Activated T-helper 2 cell treated with anti-CD3 and anti-CD28 coated beads, Interferon-gamma antibody, Interleukin-2, Interleukin-4, amounts not matched to agents 10 μg/mL and 5 μg/mL and 100 μg/mL, durations not matched to agents 14 hours and 24 hours and 36 hours (primary cell): Measurements from ENCODE around the gene IDH2. TPM values are rescaled to one million over a fixed set of nuclear protein-coding genes. Genes with fewer than 3 reads are reported as not detected.

ENCODE experiments used
- DNase-seq: peaks from one replicate; pipeline ENCODE4 v3.0.0; 2021; ENCODE audit warnings: low spot score
- H3K27ac Mint-ChIP-seq: one replicate; pipeline ENCODE4 v1.8.0; 2021; ENCODE audit warnings: mixed read lengths
- H3K27me3 Mint-ChIP-seq: one replicate; pipeline ENCODE4 v1.8.0; 2021; ENCODE audit warnings: low read depth, mixed read lengths
- H3K36me3 Mint-ChIP-seq: one replicate; pipeline ENCODE4 v1.8.0; 2021; ENCODE audit warnings: low read depth, mixed read lengths
- H3K4me1 Mint-ChIP-seq: one replicate; pipeline ENCODE4 v1.8.0; 2021; ENCODE audit warnings: low read depth, mixed read lengths
- H3K4me3 Mint-ChIP-seq: one replicate; pipeline ENCODE4 v1.8.0; 2021; ENCODE audit warnings: low read depth, mild to moderate bottlenecking, moderate library complexity, mixed read lengths
- H3K9me3 Mint-ChIP-seq: one replicate; pipeline ENCODE4 v1.8.0; 2021; ENCODE audit warnings: mixed read lengths
- intact Hi-C: fragments of 100-400 bp; cut with micrococcal nuclease; formaldehyde crosslinking; loops from one replicate; pipeline ENCODE4 v1.15.1; 2023
- total RNA-seq: library from RNA; stranded (reverse); gene quantifications from 2 replicates; pipeline ENCODE4 v1.2.3, GENCODE V29; 2022

IDH2 gene
- total RNA-seq, 1 donor from 2014 or later, result 141 TPM

- intact Hi-C loops, result no loop called here
- no peaks in the 10 kb centered on the region for H3K9me3 Mint-ChIP-seq
- no peak for DNase-seq
- no peaks in the 10 kb centered on the region for H3K36me3 Mint-ChIP-seq
- H3K4me1 Mint-ChIP-seq, result peaks cover 6% of the 10 kb centered on the region
- H3K4me3 Mint-ChIP-seq, result no peak overlapping the region
- H3K27me3 Mint-ChIP-seq, result no peaks in the 10 kb centered on the region
- no peak overlapping the region for H3K27ac Mint-ChIP-seq
These were observed 50.4 kb downstream of the IDH2 start for GRCh38 chr15:90051874-90052273.

- no peak overlapping the region for H3K27ac Mint-ChIP-seq
- intact Hi-C loops, result no loop called here
- no peaks in the 10 kb centered on the region for H3K9me3 Mint-ChIP-seq
- H3K4me3 Mint-ChIP-seq, result no peak overlapping the region
- no peak for DNase-seq
- H3K36me3 Mint-ChIP-seq, result no peaks in the 10 kb centered on the region
- H3K4me1 Mint-ChIP-seq, result peaks cover 14% of the 10 kb centered on the region
- H3K27me3 Mint-ChIP-seq, result no peaks in the 10 kb centered on the region
These were observed 52.3 kb downstream of the IDH2 start for GRCh38 chr15:90049666-90050604.

GRCh38 chr15:90049030-90049429 lies 53.2 kb downstream of the IDH2 start:
- intact Hi-C loops, result no loop called here
- H3K4me3 Mint-ChIP-seq, result no peak overlapping the region
- H3K27me3 Mint-ChIP-seq, result no peaks in the 10 kb centered on the region
- DNase-seq, result no peak
- H3K9me3 Mint-ChIP-seq, result no peaks in the 10 kb centered on the region
- H3K27ac Mint-ChIP-seq, result no peak overlapping the region
- H3K36me3 Mint-ChIP-seq, result no peaks in the 10 kb centered on the region
- peaks cover 13% of the 10 kb centered on the region for H3K4me1 Mint-ChIP-seq

GRCh38 chr15:90047956-90048575 lies 54.2 kb downstream of the IDH2 start:
- H3K36me3 Mint-ChIP-seq, result no peaks in the 10 kb centered on the region
- peaks cover 11% of the 10 kb centered on the region for H3K4me1 Mint-ChIP-seq
- intact Hi-C loops, result no loop called here
- H3K9me3 Mint-ChIP-seq, result no peaks in the 10 kb centered on the region
- no peaks in the 10 kb centered on the region for H3K27me3 Mint-ChIP-seq
- H3K4me3 Mint-ChIP-seq, result no peak overlapping the region
- H3K27ac Mint-ChIP-seq, result no peak overlapping the region
- DNase-seq, result no peak

GRCh38 chr15:90046911-90047392 lies 55.3 kb downstream of the IDH2 start:
- no peak for DNase-seq
- no peaks in the 10 kb centered on the region for H3K9me3 Mint-ChIP-seq
- H3K4me1 Mint-ChIP-seq, result peaks cover 11% of the 10 kb centered on the region
- H3K4me3 Mint-ChIP-seq, result no peak overlapping the region
- H3K27me3 Mint-ChIP-seq, result no peaks in the 10 kb centered on the region
- H3K27ac Mint-ChIP-seq, result peak overlapping the region; percentile 19
- intact Hi-C loops, result no loop called here
- H3K36me3 Mint-ChIP-seq, result no peaks in the 10 kb centered on the region

- Mint-ChIP-seq H3K36me3 (no peaks in the 10 kb centered on the region), H3K4me3 (no peak overlapping the region), H3K4me1 (peaks cover 11% of the 10 kb centered on the region), H3K27ac (peak overlapping the region; percentile 19), H3K27me3 (no peaks in the 10 kb centered on the region), H3K9me3 (no peaks in the 10 kb centered on the region)
- intact Hi-C loops, result no loop called here
- no peak for DNase-seq
These were observed 56.0 kb downstream of the IDH2 start for GRCh38 chr15:90046289-90046688.

GRCh38 chr15:90044916-90045371 lies 57.3 kb downstream of the IDH2 start:
- no peak for DNase-seq
- Mint-ChIP-seq H3K36me3 (no peaks in the 10 kb centered on the region), H3K27ac (peak overlapping the region; percentile 24), H3K4me3 (no peak overlapping the region), H3K27me3 (no peaks in the 10 kb centered on the region), H3K4me1 (peaks cover 22% of the 10 kb centered on the region), H3K9me3 (no peaks in the 10 kb centered on the region)
- intact Hi-C loops, result no loop called here

GRCh38 chr15:90044191-90044590 lies 58.1 kb downstream of the IDH2 start:
- Mint-ChIP-seq H3K36me3 (no peaks in the 10 kb centered on the region), H3K9me3 (no peaks in the 10 kb centered on the region), H3K27ac (no peak overlapping the region), H3K4me1 (peaks cover 30% of the 10 kb centered on the region), H3K27me3 (no peaks in the 10 kb centered on the region), H3K4me3 (no peak overlapping the region)
- intact Hi-C loops, result no loop called here
- DNase-seq, result no peak

GRCh38 chr15:90043530-90044010 lies 58.7 kb downstream of the IDH2 start:
- Mint-ChIP-seq H3K9me3 (no peaks in the 10 kb centered on the region), H3K4me1 (peaks cover 35% of the 10 kb centered on the region), H3K4me3 (no peak overlapping the region), H3K36me3 (peaks cover under 1% of the 10 kb centered on the region), H3K27ac (no peak overlapping the region), H3K27me3 (no peaks in the 10 kb centered on the region)
- intact Hi-C loops, result no loop called here
- DNase-seq, result no peak

- H3K9me3 Mint-ChIP-seq, result no peaks in the 10 kb centered on the region
- no peak for DNase-seq
- peaks cover 41% of the 10 kb centered on the region for H3K4me1 Mint-ChIP-seq
- intact Hi-C loops, result no loop called here
- peaks cover 4% of the 10 kb centered on the region for H3K36me3 Mint-ChIP-seq
- H3K27me3 Mint-ChIP-seq, result no peaks in the 10 kb centered on the region
- no peak overlapping the region for H3K27ac Mint-ChIP-seq
- H3K4me3 Mint-ChIP-seq, result no peak overlapping the region
These were observed 59.3 kb downstream of the IDH2 start for GRCh38 chr15:90042766-90043529.

GRCh38 chr15:90042356-90042755 lies 59.9 kb downstream of the IDH2 start:
- no peaks in the 10 kb centered on the region for H3K27me3 Mint-ChIP-seq
- no peak for DNase-seq
- H3K4me1 Mint-ChIP-seq, result peaks cover 47% of the 10 kb centered on the region
- peaks cover 4% of the 10 kb centered on the region for H3K36me3 Mint-ChIP-seq
- no peaks in the 10 kb centered on the region for H3K9me3 Mint-ChIP-seq
- intact Hi-C loops, result no loop called here
- H3K27ac Mint-ChIP-seq, result no peak overlapping the region
- H3K4me3 Mint-ChIP-seq, result no peak overlapping the region

- DNase-seq, result no peak
- H3K27ac Mint-ChIP-seq, result no peak overlapping the region
These were observed 61.6 kb downstream of the IDH2 start for GRCh38 chr15:90040618-90041017.

More at GRCh38 chr15:90040618-90041017, 61.6 kb downstream of the IDH2 start:
- no peaks in the 10 kb centered on the region for H3K27me3 Mint-ChIP-seq
- intact Hi-C loops, result no loop called here
- peaks cover 51% of the 10 kb centered on the region for H3K4me1 Mint-ChIP-seq
- H3K36me3 Mint-ChIP-seq, result peaks cover 7% of the 10 kb centered on the region
- no peak overlapping the region for H3K4me3 Mint-ChIP-seq
- no peaks in the 10 kb centered on the region for H3K9me3 Mint-ChIP-seq
